GM23248 (cell line): ENCODE data around the gene MMP14. TPM values are rescaled to one million over a fixed set of nuclear protein-coding genes. Genes with fewer than 3 reads are reported as not detected.

Source experiments
- DNase-seq: peaks from one replicate; pipeline ENCODE4 v3.0.0-alpha.2; 2015
- H2AFZ ChIP-seq: fragments of 200-600 bp; sonication (generic); 2 replicates; pipeline ENCODE4 v1.6.1; 2016; ENCODE audit warnings: antibody characterized with exemption
- H3F3A ChIP-seq: fragments of 200-600 bp; sonication (generic); 2 replicates; pipeline ENCODE4 v1.6.1; 2016; ENCODE audit warnings: mild to moderate bottlenecking, antibody characterized with exemption, mixed run types; ENCODE audit not compliant: insufficient read depth
- H3K27ac ChIP-seq: fragments of 200-600 bp; sonication (generic); 2 replicates; pipeline ENCODE4 v1.5.1; 2016; ENCODE audit warnings: mild to moderate bottlenecking
- H3K27me3 ChIP-seq: fragments of 200-600 bp; sonication (generic); replicated peaks from 2 replicates; pipeline ENCODE4 v1.6.1; 2016; ENCODE audit warnings: mild to moderate bottlenecking; ENCODE audit not compliant: insufficient read depth
- H3K36me3 ChIP-seq: fragments of 200-600 bp; sonication (generic); 2 replicates; pipeline ENCODE4 v1.6.1; 2016; ENCODE audit warnings: low read depth, mild to moderate bottlenecking
- H3K4me1 ChIP-seq: fragments of 200-600 bp; sonication (generic); 2 replicates; pipeline ENCODE4 v1.6.1; 2016; ENCODE audit warnings: mild to moderate bottlenecking; ENCODE audit not compliant: insufficient read depth
- H3K4me2 ChIP-seq: fragments of 200-600 bp; sonication (generic); one replicate; pipeline ENCODE4 v1.6.1; 2016; ENCODE audit warnings: mild to moderate bottlenecking; ENCODE audit not compliant: unreplicated experiment
- H3K4me3 ChIP-seq: fragments of 200-600 bp; sonication (generic); 2 replicates; pipeline ENCODE4 v1.5.1; 2016; ENCODE audit warnings: mild to moderate bottlenecking
- H3K79me2 ChIP-seq: fragments of 200-600 bp; sonication (generic); 2 replicates; pipeline ENCODE4 v1.6.1; 2016; ENCODE audit warnings: mild to moderate bottlenecking; ENCODE audit not compliant: insufficient read depth
- H3K9ac ChIP-seq: fragments of 200-600 bp; sonication (generic); 2 replicates; pipeline ENCODE4 v1.6.1; 2016; ENCODE audit warnings: mild to moderate bottlenecking
- H3K9me2 ChIP-seq: fragments of 200-600 bp; sonication (generic); 2 replicates; pipeline ENCODE4 v1.6.1; 2016; ENCODE audit warnings: mixed run types, mild to moderate bottlenecking, moderate library complexity; ENCODE audit not compliant: insufficient read depth
- H3K9me3 ChIP-seq: fragments of 200-600 bp; sonication (generic); one replicate; pipeline ENCODE4 v1.6.1; 2017; ENCODE audit warnings: low read depth
- H4K20me1 ChIP-seq: fragments of 200-600 bp; sonication (generic); 2 replicates; pipeline ENCODE4 v1.6.0; 2016; ENCODE audit not compliant: insufficient read depth
- EZH2 ChIP-seq: fragments of 200-600 bp; sonication (generic); IDR thresholded peaks from 2 replicates; pipeline ENCODE4 v1.6.1; 2018; ENCODE audit warnings: antibody characterized with exemption, mild to moderate bottlenecking; ENCODE audit not compliant: insufficient read depth, poor library complexity, severe bottlenecking
- EZH2phosphoT487 ChIP-seq: fragments of 200-600 bp; sonication (generic); IDR thresholded peaks from 2 replicates; pipeline ENCODE4 v1.6.1; 2018; ENCODE audit warnings: antibody characterized with exemption, moderate library complexity, mild to moderate bottlenecking, low read depth; ENCODE audit not compliant: insufficient read depth
- WGBS, 2 experiments: methylation state at CpG; one replicate each; pipeline ENCODE4 v1.1.6; 2015 to 2017; ENCODE audit warnings: low lambda C conversion rate in 2 of 2, low coverage in 1 of 2; ENCODE audit errors: missing lambda C conversion rate in 2 of 2; 5-methylcytosine and 5-hydroxymethylcytosine counted together
- in situ Hi-C: fragments of 300-500 bp; cut with MboI; formaldehyde crosslinking; loops from 2 replicates; pipeline ENCODE4 v1.15.0; 2020
- polyA plus RNA-seq: library from polyadenylated mRNA; unstranded; fragments of >200 nt; fragmentation: Nextera tagmentation; extraction: Ambion mirVana; gene quantifications from 2 replicates; pipeline ENCODE4 v1.2.1, GENCODE V29; 2016
- total RNA-seq: library from RNA; depleted of rRNA; stranded (reverse); fragments of >200 nt; shearing (Covaris generic); gene quantifications from 2 replicates; pipeline ENCODE4 v1.2.3, GENCODE V29; 2014

The MMP14 gene
- total and polyA plus RNA-seq, 2 experiments from 2014 or later: 50.1 to 450 TPM

DNA sequence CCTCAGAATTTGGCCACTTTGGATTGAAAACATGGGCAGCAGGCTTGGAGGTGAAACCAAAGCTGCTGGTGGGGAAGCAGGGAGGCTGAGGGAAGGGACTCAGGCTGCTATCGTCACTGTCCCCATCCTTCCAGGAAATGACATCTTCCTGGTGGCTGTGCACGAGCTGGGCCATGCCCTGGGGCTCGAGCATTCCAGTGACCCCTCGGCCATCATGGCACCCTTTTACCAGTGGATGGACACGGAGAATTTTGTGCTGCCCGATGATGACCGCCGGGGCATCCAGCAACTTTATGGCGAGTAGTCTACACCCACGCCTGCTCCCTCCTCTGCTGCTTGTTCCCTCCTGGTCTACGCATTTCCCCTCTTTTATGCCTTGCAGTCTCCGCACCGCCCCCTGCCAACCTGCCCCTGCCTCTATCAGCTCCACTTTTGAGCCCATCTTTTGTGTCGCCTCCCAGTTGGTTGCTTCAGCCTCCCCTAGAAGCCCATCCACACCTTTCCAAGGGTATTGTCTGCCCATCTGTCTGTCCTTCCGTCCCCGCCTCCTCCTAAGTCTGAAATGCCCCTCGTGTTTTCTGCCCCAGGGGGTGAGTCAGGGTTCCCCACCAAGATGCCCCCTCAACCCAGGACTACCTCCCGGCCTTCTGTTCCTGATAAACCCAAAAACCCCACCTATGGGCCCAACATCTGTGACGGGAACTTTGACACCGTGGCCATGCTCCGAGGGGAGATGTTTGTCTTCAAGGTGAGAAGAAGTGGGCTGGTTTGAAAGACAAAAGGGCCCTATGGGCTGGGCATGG is 6.9 kb downstream of the MMP14 start:
- Histone ChIP-seq H3K79me2 (peaks cover 81% of the 10 kb centered on the region), H2AFZ (no peak overlapping the region), H3K9me2 (no peaks in the 10 kb centered on the region), H4K20me1 (no peaks in the 10 kb centered on the region), H3K27ac (peak overlapping the region; percentile 94), H3K27me3 (no peaks in the 10 kb centered on the region), H3K4me1 (peaks cover 63% of the 10 kb centered on the region), H3K36me3 (peaks cover 54% of the 10 kb centered on the region), H3K9ac (peak overlapping the region; percentile 99), H3K4me2 (no peak overlapping the region), H3F3A (peaks cover 83% of the 10 kb centered on the region), H3K9me3 (no peaks in the 10 kb centered on the region), H3K4me3 (no peak overlapping the region)
- no peak for DNase-seq
- WGBS, 2 experiments: 73 to 78% methylated on average over 18 to 21 of the region's 21 CpGs
- in situ Hi-C loops: no loop called here
- no peak for TF ChIP-seq EZH2phosphoT487
- no peak for TF ChIP-seq EZH2

- peaks cover 54% of the 10 kb centered on the region for H3K36me3 ChIP-seq
- no peak overlapping the region for H3K4me2 ChIP-seq
- in situ Hi-C loops: no loop called here
- H3F3A ChIP-seq: peaks cover 85% of the 10 kb centered on the region
- H3K4me3 ChIP-seq: no peak overlapping the region
- WGBS, 2 experiments: 71 to 77% methylated on average over 19 to 22 of the region's 22 CpGs
- no peaks in the 10 kb centered on the region for H3K27me3 ChIP-seq
- H3K27ac ChIP-seq: peak overlapping the region; percentile 94
- TF ChIP-seq EZH2: no peak
- no peak for TF ChIP-seq EZH2phosphoT487
- H3K79me2 ChIP-seq: peaks cover 69% of the 10 kb centered on the region
- H3K9me3 ChIP-seq: no peaks in the 10 kb centered on the region
- H3K4me1 ChIP-seq: peaks cover 70% of the 10 kb centered on the region
- no peaks in the 10 kb centered on the region for H4K20me1 ChIP-seq
- no peaks in the 10 kb centered on the region for H3K9me2 ChIP-seq
- no peak overlapping the region for H2AFZ ChIP-seq
- DNase-seq: no peak
- H3K9ac ChIP-seq: 0 out of 2 replicates have a peak overlapping the region, but pooled peaks have one; percentile 25
Measured at GRCh38 chr14:22844221-22845102, 8.1 kb downstream of the MMP14 start.

GRCh38 chr14:22845103-22845394 is 8.7 kb downstream of the MMP14 start:
- H4K20me1 ChIP-seq: no peaks in the 10 kb centered on the region
- H3K36me3 ChIP-seq: peaks cover 54% of the 10 kb centered on the region
- H3K27ac ChIP-seq: peak overlapping the region; percentile 94
- H3K4me2 ChIP-seq: no peak overlapping the region
- DNase-seq: no peak
- H3K4me1 ChIP-seq: peaks cover 70% of the 10 kb centered on the region
- H3K9me2 ChIP-seq: no peaks in the 10 kb centered on the region
- peaks cover 64% of the 10 kb centered on the region for H3K79me2 ChIP-seq
- in situ Hi-C loops: no loop called here
- H3K27me3 ChIP-seq: no peaks in the 10 kb centered on the region
- TF ChIP-seq EZH2: no peak
- TF ChIP-seq EZH2phosphoT487: no peak
- H3K9ac ChIP-seq: no peak overlapping the region
- H3F3A ChIP-seq: peaks cover 87% of the 10 kb centered on the region
- H3K9me3 ChIP-seq: no peaks in the 10 kb centered on the region
- WGBS, 2 experiments: 65% methylated on average over 9 of the region's 9 CpGs
- no peak overlapping the region for H2AFZ ChIP-seq
- H3K4me3 ChIP-seq: no peak overlapping the region

DNA sequence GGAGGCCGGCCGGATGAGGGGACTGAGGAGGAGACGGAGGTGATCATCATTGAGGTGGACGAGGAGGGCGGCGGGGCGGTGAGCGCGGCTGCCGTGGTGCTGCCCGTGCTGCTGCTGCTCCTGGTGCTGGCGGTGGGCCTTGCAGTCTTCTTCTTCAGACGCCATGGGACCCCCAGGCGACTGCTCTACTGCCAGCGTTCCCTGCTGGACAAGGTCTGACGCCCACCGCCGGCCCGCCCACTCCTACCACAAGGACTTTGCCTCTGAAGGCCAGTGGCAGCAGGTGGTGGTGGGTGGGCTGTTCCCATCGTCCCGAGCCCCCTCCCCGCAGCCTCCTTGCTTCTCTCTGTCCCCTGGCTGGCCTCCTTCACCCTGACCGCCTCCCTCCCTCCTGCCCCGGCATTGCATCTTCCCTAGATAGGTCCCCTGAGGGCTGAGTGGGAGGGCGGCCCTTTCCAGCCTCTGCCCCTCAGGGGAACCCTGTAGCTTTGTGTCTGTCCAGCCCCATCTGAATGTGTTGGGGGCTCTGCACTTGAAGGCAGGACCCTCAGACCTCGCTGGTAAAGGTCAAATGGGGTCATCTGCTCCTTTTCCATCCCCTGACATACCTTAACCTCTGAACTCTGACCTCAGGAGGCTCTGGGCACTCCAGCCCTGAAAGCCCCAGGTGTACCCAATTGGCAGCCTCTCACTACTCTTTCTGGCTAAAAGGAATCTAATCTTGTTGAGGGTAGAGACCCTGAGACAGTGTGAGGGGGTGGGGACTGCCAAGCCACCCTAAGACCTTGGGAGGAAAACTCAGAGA is 9.6 kb downstream of the MMP14 start:
- Histone ChIP-seq H3K9me3 (no peaks in the 10 kb centered on the region), H3K9me2 (no peaks in the 10 kb centered on the region), H2AFZ (no peak overlapping the region), H3K4me2 (peak overlapping the region; percentile 14), H4K20me1 (no peaks in the 10 kb centered on the region), H3K27me3 (no peaks in the 10 kb centered on the region), H3K27ac (peak overlapping the region; percentile 94), H3K36me3 (peaks cover 51% of the 10 kb centered on the region), H3K9ac (peak overlapping the region; percentile 68), H3F3A (peaks cover 89% of the 10 kb centered on the region), H3K4me1 (peaks cover 69% of the 10 kb centered on the region), H3K4me3 (no peak overlapping the region), H3K79me2 (peaks cover 54% of the 10 kb centered on the region)
- TF ChIP-seq EZH2 (no peak), EZH2phosphoT487 (no peak)
- 70 to 79% methylated on average over 22 to 23 of the region's 26 CpGs for WGBS, 2 experiments
- DNase-seq: peak; percentile 25
- in situ Hi-C loops: no loop called here
